IMR-90 (cell line): Measurements from ENCODE around the gene MFAP3. TPM values are rescaled to one million over a fixed set of nuclear protein-coding genes. Genes with fewer than 3 reads are reported as not detected.

Source experiments
- ATAC-seq: fragments of 200-7000 bp; cut with Tn5 transposase; 2 replicates; pipeline ENCODE4 v1.9.1; 2020; ENCODE audit warnings: low read depth, mild to moderate bottlenecking, moderate library complexity
- BruUV-seq: library from RNA; stranded (reverse); fragments of 400-500 nt; replicated peaks from 2 replicates; lab custom pipeline; 2021; lab: Mats Ljungman, UMichigan
- CTCF ChIA-PET: fragments of 300-600 bp; formaldehyde crosslinking; extraction: SDS; loops from one replicate; lab custom pipeline; 2021; ENCODE audit warnings: antibody characterized with exemption; lab: Yijun Ruan, JAX
- POLR2A ChIA-PET: fragments of 300-600 bp; sonication (Branson Sonifier 250); formaldehyde crosslinking; loops from one replicate; lab custom pipeline; 2022; ENCODE audit warnings: antibody characterized with exemption; ENCODE audit not compliant: unreplicated experiment; lab: Charles Lee
- DNase-seq: peaks from one replicate; pipeline ENCODE4 v3.0.0; 2013
- H2AFZ ChIP-seq: replicated peaks from 2 replicates; pipeline ENCODE3; 2013; ENCODE audit warnings: low read length, mild to moderate bottlenecking; ENCODE audit not compliant: poor library complexity
- H2AK5ac ChIP-seq: 2 replicates; pipeline ENCODE4 v1.6.1; 2013; ENCODE audit warnings: low read depth, low read length, inconsistent platforms
- H2AK9ac ChIP-seq: replicated peaks from 2 replicates; pipeline ENCODE3; 2013; ENCODE audit warnings: mild to moderate bottlenecking, low read depth, low read length, moderate library complexity; ENCODE audit not compliant: poor library complexity
- H2BK120ac ChIP-seq: 2 replicates; pipeline ENCODE4 v1.6.1; 2013; ENCODE audit warnings: low read depth, low read length, inconsistent platforms
- H2BK15ac ChIP-seq: 3 replicates; pipeline ENCODE4 v1.6.1; 2013; ENCODE audit warnings: low read depth, low read length, inconsistent platforms
- H2BK20ac ChIP-seq: 2 replicates; pipeline ENCODE4 v1.6.1; 2013; ENCODE audit warnings: low read depth, mild to moderate bottlenecking, inconsistent platforms, low read length, moderate library complexity
- H2BK5ac ChIP-seq: 2 replicates; pipeline ENCODE4 v1.6.1; 2013; ENCODE audit warnings: mild to moderate bottlenecking, low read depth, low read length, inconsistent platforms; ENCODE audit not compliant: poor library complexity, severe bottlenecking
- H3K14ac ChIP-seq: replicated peaks from 2 replicates; pipeline ENCODE4 v1.6.1; 2013; ENCODE audit warnings: low read depth, low read length, inconsistent platforms
- H3K18ac ChIP-seq: 2 replicates; pipeline ENCODE4 v1.6.1; 2013; ENCODE audit warnings: low read depth, low read length, control low read depth
- H3K23ac ChIP-seq: 2 replicates; pipeline ENCODE4 v1.6.1; 2013; ENCODE audit warnings: low read depth, low read length, inconsistent platforms
- H3K27ac ChIP-seq: 2 replicates; pipeline ENCODE4 v1.5.1; 2013; ENCODE audit warnings: mild to moderate bottlenecking, control low read depth, low read length; ENCODE audit not compliant: insufficient read depth
- H3K27me3 ChIP-seq: 2 replicates; pipeline ENCODE4 v1.6.1; 2013; ENCODE audit warnings: low read length; ENCODE audit not compliant: control insufficient read depth, insufficient read depth
- H3K36me3 ChIP-seq: 2 replicates; pipeline ENCODE4 v1.6.1; 2013; ENCODE audit warnings: low read length, mixed read lengths; ENCODE audit not compliant: control insufficient read depth, insufficient read depth
- H3K4ac ChIP-seq: 2 replicates; pipeline ENCODE4 v1.6.1; 2013; ENCODE audit warnings: low read depth, low read length, inconsistent platforms
- H3K4me1 ChIP-seq: 2 replicates; pipeline ENCODE4 v1.6.1; 2013; ENCODE audit warnings: low read length, mixed read lengths; ENCODE audit not compliant: control insufficient read depth, insufficient read depth
- H3K4me2 ChIP-seq: 2 replicates; pipeline ENCODE4 v1.6.1; 2013; ENCODE audit warnings: low read depth, mild to moderate bottlenecking, control low read depth, low read length, moderate library complexity
- H3K4me3 ChIP-seq: 2 replicates; pipeline ENCODE4 v1.5.1; 2013; ENCODE audit warnings: low read depth, mild to moderate bottlenecking, control low read depth, low read length, moderate library complexity; ENCODE audit not compliant: insufficient read depth
- H3K56ac ChIP-seq: 2 replicates; pipeline ENCODE4 v1.6.1; 2013; ENCODE audit warnings: low read length, inconsistent platforms; ENCODE audit not compliant: insufficient read depth; ENCODE audit errors: extremely low read depth
- H3K79me1 ChIP-seq, 2 experiments: 2 replicates each; pipeline ENCODE4 v1.6.1; 2013; ENCODE audit warnings: low read length in 2 of 2, inconsistent platforms in 1 of 2, low read depth in 1 of 2
- H3K9ac ChIP-seq: 2 replicates; pipeline ENCODE4 v1.6.1; 2013; ENCODE audit warnings: low read depth, low read length, control low read depth
- H3K9me1 ChIP-seq: 2 replicates; pipeline ENCODE4 v1.6.1; 2013; ENCODE audit warnings: low read length, inconsistent platforms; ENCODE audit not compliant: insufficient read depth
- H3K9me3 ChIP-seq: 2 replicates; pipeline ENCODE4 v1.6.1; 2013; ENCODE audit warnings: low read length; ENCODE audit not compliant: control insufficient read depth, insufficient read depth
- H4K20me1 ChIP-seq: 2 replicates; pipeline ENCODE4 v1.6.1; 2013; ENCODE audit warnings: low read length, inconsistent platforms; ENCODE audit not compliant: insufficient read depth
- H4K5ac ChIP-seq: 2 replicates; pipeline ENCODE4 v1.6.1; 2013; ENCODE audit warnings: mild to moderate bottlenecking, low read depth, low read length, control low read depth
- H4K8ac ChIP-seq, 2 experiments: 2 replicates each; pipeline ENCODE4 v1.6.1; 2013; ENCODE audit warnings: low read depth in 2 of 2, low read length in 2 of 2, control low read depth in 1 of 2, inconsistent platforms in 1 of 2
- H4K91ac ChIP-seq: 2 replicates; pipeline ENCODE4 v1.6.1; 2013; ENCODE audit warnings: low read depth, low read length, inconsistent platforms; ENCODE audit not compliant: insufficient read depth
- BHLHE40 ChIP-seq: fragments of 150-350 bp; IDR thresholded peaks from 2 replicates; pipeline ENCODE4 v1.6.1; 2016; ENCODE audit warnings: mild to moderate bottlenecking, low read depth, low read length
- CEBPB ChIP-seq: IDR thresholded peaks from 2 replicates; pipeline ENCODE4 v1.6.1; 2012; ENCODE audit warnings: low read depth, low read length, improper control_type of control experiment
- CHD1 ChIP-seq: IDR thresholded peaks from 2 replicates; pipeline ENCODE4 v1.6.1; 2012; ENCODE audit warnings: low read depth, low read length, improper control_type of control experiment
- FOS ChIP-seq: fragments of 150-350 bp; IDR thresholded peaks from 2 replicates; pipeline ENCODE4 v1.6.1; 2016; ENCODE audit warnings: low read depth, low read length
- MAFK ChIP-seq: IDR thresholded peaks from 2 replicates; pipeline ENCODE4 v1.6.1; 2012; ENCODE audit warnings: low read depth, low read length, improper control_type of control experiment
- MAZ ChIP-seq: IDR thresholded peaks from 2 replicates; pipeline ENCODE4 v1.6.1; 2012; ENCODE audit warnings: low read depth, mild to moderate bottlenecking, low read length, improper control_type of control experiment, moderate library complexity, borderline replicate concordance
- MXI1 ChIP-seq: IDR thresholded peaks from 2 replicates; pipeline ENCODE4 v1.6.1; 2012; ENCODE audit warnings: low read depth, mild to moderate bottlenecking, low read length, moderate library complexity, borderline replicate concordance
- NFE2L2 ChIP-seq: fragments of 150-350 bp; IDR thresholded peaks from 2 replicates; pipeline ENCODE4 v1.6.1; 2016; ENCODE audit warnings: low read depth, mild to moderate bottlenecking, low read length
- POLR2A ChIP-seq: IDR thresholded peaks from 2 replicates; pipeline ENCODE4 v1.6.1; 2012; ENCODE audit warnings: mild to moderate bottlenecking, low read depth, low read length
- RAD21 ChIP-seq: IDR thresholded peaks from 2 replicates; pipeline ENCODE4 v1.6.1; 2012; ENCODE audit warnings: low read length, improper control_type of control experiment
- RCOR1 ChIP-seq: IDR thresholded peaks from 2 replicates; pipeline ENCODE4 v1.6.1; 2012; ENCODE audit warnings: mild to moderate bottlenecking, low read length, improper control_type of control experiment; ENCODE audit not compliant: insufficient replicate concordance
- RFX5 ChIP-seq: IDR thresholded peaks from 2 replicates; pipeline ENCODE4 v1.8.0; 2012; ENCODE audit warnings: low read depth, mild to moderate bottlenecking, low read length, moderate library complexity
- SMC3 ChIP-seq: fragments of 150-350 bp; IDR thresholded peaks from 2 replicates; pipeline ENCODE4 v1.6.1; 2016; ENCODE audit warnings: low read depth, mild to moderate bottlenecking, antibody characterized with exemption, low read length, moderate library complexity
- WGBS, 2 experiments: methylation state at CpG; one replicate each; pipeline versions ENCODE4 v1.1.5 to v1.1.7; 2013; ENCODE audit warnings: missing lambda C conversion rate in 2 of 2; ENCODE audit not compliant: insufficient read length in 1 of 2; ENCODE audit errors: extremely low coverage in 2 of 2; 5-methylcytosine and 5-hydroxymethylcytosine counted together
- dilution Hi-C: fragments of 300-500 bp; cut with HindIII; formaldehyde crosslinking; loops from one replicate; pipeline ENCODE4 v1.14.3; 2018; ENCODE audit warnings: low sequenced_read_pairs; ENCODE audit not compliant: unreplicated experiment
- in situ Hi-C: fragments of 300-500 bp; cut with MboI; formaldehyde crosslinking; loops from 3 replicates; pipeline ENCODE4 v1.14.3; 2019; ENCODE audit warnings: low sequenced_read_pairs, inconsistent platforms, mixed read lengths
- intact Hi-C: fragments of 100-400 bp; cut with micrococcal nuclease; formaldehyde crosslinking; loops from 2 replicates; pipeline ENCODE4 v1.10.0; 2022
- polyA plus RNA-seq, 3 experiments: library from polyadenylated mRNA; depleted of rRNA; stranded (reverse); fragments of >200 nt; gene quantifications; 2 replicates each; pipeline ENCODE4 v1.2.3, GENCODE V29; 2012; ENCODE audit warnings: low replicate concordance in 1 of 3
- total RNA-seq: library from RNA; depleted of rRNA; stranded (reverse); fragments of >200 nt; gene quantifications from 2 replicates; pipeline ENCODE4 v1.2.3, GENCODE V29; 2012
- TF ChIP-seq, protein P1 (sequence below): fragments of 150-350 bp; IDR thresholded peaks from 2 replicates; pipeline ENCODE4 v1.6.1; 2016; ENCODE audit warnings: low read depth, mild to moderate bottlenecking, low read length, moderate library complexity, borderline replicate concordance
- TF ChIP-seq, protein P2 (sequence below): fragments of 150-350 bp; IDR thresholded peaks from 2 replicates; pipeline ENCODE4 v1.6.1; 2017; ENCODE audit warnings: mild to moderate bottlenecking, antibody characterized with exemption, low read length, low read depth
- TF ChIP-seq, protein P3 (sequence below): conservative IDR thresholded peaks from 2 replicates; pipeline ENCODE4 v1.5.1; 2012; ENCODE audit warnings: mild to moderate bottlenecking, low read depth, low read length, improper control_type of control experiment

MFAP3 gene
- total and polyA plus RNA-seq, 2 of the 4 experiments (the other 2 are of a cell fraction): 15.2 to 67.0 TPM

DNA sequence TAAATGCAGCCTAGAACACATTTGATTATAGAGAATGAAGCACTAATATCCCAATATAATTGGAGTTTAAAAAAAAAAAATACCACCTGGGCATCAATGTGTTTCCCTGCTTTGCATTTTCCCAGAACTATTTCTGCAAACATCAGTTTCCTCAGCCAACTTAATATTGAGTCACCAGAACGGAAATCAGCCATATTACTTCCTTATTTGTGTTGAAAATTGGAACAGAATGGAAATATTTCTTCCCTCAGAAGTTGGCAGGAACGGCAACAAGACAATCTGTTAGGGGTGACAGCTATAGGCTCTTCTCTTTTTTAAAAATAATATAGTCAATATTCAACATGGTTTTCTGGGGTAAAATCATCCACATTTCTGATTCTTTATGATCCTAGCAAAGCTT, 4.0 kb downstream of the MFAP3 start:
- ATAC-seq (no peak), DNase-seq (no peak)
- H3K27ac ChIP-seq: no peak overlapping the region
- no peak overlapping the region for H2AFZ ChIP-seq
- H3K56ac ChIP-seq: no peak overlapping the region
- H3K4me3 ChIP-seq: no peak overlapping the region
- H4K91ac ChIP-seq: no peak overlapping the region
- ChIA-PET POLR2A (no interaction called here), CTCF (no interaction called here)
- no peak overlapping the region for H2AK9ac ChIP-seq
- H4K8ac ChIP-seq: no peak overlapping the region
- peaks cover 40 to 51% of the 10 kb centered on the region in 2 experiments for H3K79me1 ChIP-seq
- peaks cover 1% of the 10 kb centered on the region; the same call in 1 of the 2 replicates for H3K36me3 ChIP-seq
- WGBS, 2 experiments: no CpG with 5 or more reads among the region's 2 CpGs
- no peak overlapping the region for H2BK120ac ChIP-seq
- no peak overlapping the region for H3K4ac ChIP-seq
- H4K20me1 ChIP-seq: no peaks in the 10 kb centered on the region; the same call in 1 of the 2 replicates
- no peak overlapping the region for H4K5ac ChIP-seq
- no peaks in the 10 kb centered on the region for H3K4me1 ChIP-seq
- no peaks in the 10 kb centered on the region for H3K27me3 ChIP-seq
- no peak overlapping the region for H2AK5ac ChIP-seq
- no peaks in the 10 kb centered on the region; the same call in 1 of the 2 replicates for H3K9me1 ChIP-seq
- intact Hi-C loops: no loop called here
- dilution Hi-C loops: no loop called here
- no TSS peak for BruUV-seq
- no peak overlapping the region for H2BK20ac ChIP-seq
- H3K9ac ChIP-seq: no peak overlapping the region
- no peak overlapping the region for H3K23ac ChIP-seq
- TF ChIP-seq, protein P1, sequence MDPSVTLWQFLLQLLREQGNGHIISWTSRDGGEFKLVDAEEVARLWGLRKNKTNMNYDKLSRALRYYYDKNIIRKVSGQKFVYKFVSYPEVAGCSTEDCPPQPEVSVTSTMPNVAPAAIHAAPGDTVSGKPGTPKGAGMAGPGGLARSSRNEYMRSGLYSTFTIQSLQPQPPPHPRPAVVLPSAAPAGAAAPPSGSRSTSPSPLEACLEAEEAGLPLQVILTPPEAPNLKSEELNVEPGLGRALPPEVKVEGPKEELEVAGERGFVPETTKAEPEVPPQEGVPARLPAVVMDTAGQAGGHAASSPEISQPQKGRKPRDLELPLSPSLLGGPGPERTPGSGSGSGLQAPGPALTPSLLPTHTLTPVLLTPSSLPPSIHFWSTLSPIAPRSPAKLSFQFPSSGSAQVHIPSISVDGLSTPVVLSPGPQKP: no peak
- TF ChIP-seq FOS: no peak
- no peak for TF ChIP-seq NFE2L2
- TF ChIP-seq SMC3: no peak
- TF ChIP-seq MAFK: no peak
- TF ChIP-seq POLR2A: no peak
- no peak for TF ChIP-seq CEBPB
- TF ChIP-seq BHLHE40: no peak
- TF ChIP-seq MXI1: no peak
- TF ChIP-seq CHD1: no peak
- TF ChIP-seq, protein P2, sequence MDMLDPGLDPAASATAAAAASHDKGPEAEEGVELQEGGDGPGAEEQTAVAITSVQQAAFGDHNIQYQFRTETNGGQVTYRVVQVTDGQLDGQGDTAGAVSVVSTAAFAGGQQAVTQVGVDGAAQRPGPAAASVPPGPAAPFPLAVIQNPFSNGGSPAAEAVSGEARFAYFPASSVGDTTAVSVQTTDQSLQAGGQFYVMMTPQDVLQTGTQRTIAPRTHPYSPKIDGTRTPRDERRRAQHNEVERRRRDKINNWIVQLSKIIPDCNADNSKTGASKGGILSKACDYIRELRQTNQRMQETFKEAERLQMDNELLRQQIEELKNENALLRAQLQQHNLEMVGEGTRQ: no peak
- TF ChIP-seq RFX5: no peak
- no peak for TF ChIP-seq RCOR1
- TF ChIP-seq, protein P3, sequence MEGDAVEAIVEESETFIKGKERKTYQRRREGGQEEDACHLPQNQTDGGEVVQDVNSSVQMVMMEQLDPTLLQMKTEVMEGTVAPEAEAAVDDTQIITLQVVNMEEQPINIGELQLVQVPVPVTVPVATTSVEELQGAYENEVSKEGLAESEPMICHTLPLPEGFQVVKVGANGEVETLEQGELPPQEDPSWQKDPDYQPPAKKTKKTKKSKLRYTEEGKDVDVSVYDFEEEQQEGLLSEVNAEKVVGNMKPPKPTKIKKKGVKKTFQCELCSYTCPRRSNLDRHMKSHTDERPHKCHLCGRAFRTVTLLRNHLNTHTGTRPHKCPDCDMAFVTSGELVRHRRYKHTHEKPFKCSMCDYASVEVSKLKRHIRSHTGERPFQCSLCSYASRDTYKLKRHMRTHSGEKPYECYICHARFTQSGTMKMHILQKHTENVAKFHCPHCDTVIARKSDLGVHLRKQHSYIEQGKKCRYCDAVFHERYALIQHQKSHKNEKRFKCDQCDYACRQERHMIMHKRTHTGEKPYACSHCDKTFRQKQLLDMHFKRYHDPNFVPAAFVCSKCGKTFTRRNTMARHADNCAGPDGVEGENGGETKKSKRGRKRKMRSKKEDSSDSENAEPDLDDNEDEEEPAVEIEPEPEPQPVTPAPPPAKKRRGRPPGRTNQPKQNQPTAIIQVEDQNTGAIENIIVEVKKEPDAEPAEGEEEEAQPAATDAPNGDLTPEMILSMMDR: no peak
- TF ChIP-seq RAD21: no peak
- no peak for TF ChIP-seq MAZ
- H3K9me3 ChIP-seq: no peaks in the 10 kb centered on the region
- H3K18ac ChIP-seq: no peak overlapping the region
- H3K14ac ChIP-seq: no peak overlapping the region
- H2BK5ac ChIP-seq: no peak overlapping the region
- H3K4me2 ChIP-seq: no peak overlapping the region
- H2BK15ac ChIP-seq: no peak overlapping the region
- in situ Hi-C loops: no loop called here
